ENCODE measurements around the gene GPR137B.

Gene GPR137B

DNA sequence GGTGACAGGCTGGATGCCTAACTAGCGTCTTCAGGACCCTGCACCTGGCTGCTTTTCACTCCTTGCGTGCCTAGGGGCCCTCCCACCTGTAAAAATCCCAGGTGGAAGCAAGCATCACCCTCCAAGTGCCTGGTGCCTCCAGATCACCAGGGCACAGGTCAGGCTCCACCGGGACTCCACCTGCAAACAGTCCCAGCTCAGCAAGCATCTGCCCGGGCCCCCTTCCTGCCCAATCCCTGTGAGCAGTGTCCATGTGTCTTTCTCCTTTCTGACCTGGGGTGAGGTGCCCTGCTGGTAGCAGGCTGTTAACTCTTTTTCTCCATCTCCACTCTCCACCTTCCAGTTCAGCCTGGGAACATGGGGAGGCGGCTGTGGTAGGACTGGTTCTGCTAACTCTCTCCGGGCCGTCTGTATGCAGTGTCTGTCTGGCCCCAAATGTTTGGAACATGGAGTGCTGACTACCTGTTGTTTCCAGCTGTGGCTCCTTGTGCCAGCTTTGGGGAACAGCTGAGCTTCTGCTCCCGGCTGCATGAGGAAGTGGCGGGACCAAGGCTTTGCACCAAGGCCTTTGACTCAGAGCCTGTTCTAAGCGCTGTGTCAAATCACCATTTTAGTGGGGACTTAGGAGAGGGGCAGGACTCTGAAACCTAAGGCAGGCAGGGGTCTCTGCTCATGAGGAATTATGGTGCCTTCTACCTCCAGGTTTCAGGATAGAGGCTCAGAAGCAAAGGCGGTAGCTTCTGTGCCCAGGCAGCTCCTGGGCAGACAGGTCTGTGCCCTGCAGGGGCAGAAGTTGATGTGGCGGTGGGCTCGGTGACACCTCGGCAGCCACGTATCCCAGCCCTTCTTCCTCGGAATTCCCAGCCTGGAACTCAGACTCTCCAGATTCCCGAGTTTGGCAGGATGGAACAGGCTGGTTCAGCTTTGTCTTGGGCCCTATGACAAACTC, 5.5 kb downstream of the GPR137B start:
- no peak for TF ChIP-seq POLR2A (IDR thresholded peaks at IDR 0.05; ENCODE audit: low read depth, low read length)
- TF ChIP-seq POLR2AphosphoS5 (IDR thresholded peaks at IDR 0.05; ENCODE audit: low read depth, low read length): no peak
- no peak for TF ChIP-seq TAF1 (IDR thresholded peaks at IDR 0.05; ENCODE audit: borderline replicate concordance, low read depth, low read length)
- DNase-seq (ENCODE audit: insufficient read length) (no peak), FAIRE-seq (no peak)

DNA sequence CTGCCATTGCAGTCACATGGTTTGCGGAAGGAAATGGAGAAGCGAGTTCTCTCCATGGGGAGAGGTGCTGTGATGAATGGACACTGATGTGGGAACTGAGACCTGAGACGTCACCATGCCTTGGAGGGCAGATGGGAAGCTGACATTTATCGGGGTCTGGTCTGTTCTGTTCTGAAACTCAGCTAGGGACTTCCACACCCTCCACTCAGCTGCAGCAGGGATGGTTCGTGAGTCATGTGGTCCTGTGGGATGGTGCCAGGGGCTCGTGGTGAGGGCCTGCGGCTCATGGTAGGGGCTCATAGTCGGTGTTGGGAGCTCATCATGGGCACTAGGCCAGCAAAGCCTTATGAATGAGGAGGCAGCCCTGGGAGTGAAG, 6.1 kb downstream of the GPR137B start:
- TF ChIP-seq POLR2A (IDR thresholded peaks at IDR 0.05; ENCODE audit: low read depth, low read length) (no peak), TAF1 (IDR thresholded peaks at IDR 0.05; ENCODE audit: borderline replicate concordance, low read depth, low read length) (no peak), POLR2AphosphoS5 (IDR thresholded peaks at IDR 0.05; ENCODE audit: low read depth, low read length) (no peak)
- DNase-seq (ENCODE audit: insufficient read length) (no peak), FAIRE-seq (peak; percentile 9)

DNA sequence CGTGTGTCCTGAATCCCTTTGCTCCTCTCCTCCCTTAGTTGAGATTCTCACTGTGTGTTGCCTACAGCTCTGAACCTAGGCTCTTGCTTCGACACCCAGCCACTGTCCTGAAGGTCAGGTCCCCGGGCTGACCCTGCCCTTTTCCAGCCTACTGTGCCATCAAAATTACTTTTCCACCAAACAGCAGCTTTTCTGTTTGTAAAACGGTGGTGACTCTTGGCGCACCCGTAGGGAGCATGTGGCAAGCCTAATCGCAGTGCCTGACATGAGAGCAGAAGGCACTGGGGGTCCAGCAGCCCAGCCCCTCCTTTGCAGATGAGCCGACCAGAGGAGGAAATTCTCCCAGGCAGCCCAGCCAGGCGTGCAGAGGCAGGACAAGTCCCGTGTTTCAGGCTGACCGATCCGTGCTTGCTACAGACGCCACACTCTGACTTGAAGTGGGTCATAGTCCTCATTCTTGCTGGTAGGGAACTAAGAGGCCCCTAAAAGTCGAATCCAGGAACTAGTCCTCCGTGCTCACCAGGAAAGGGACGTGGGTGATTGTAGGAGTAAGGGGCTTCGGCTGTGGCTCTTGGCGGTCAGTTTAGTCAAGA, 6.8 kb downstream of the GPR137B start:
- no peak for FAIRE-seq
- no peak for TF ChIP-seq POLR2AphosphoS5 (IDR thresholded peaks at IDR 0.05; ENCODE audit: low read depth, low read length)
- TF ChIP-seq POLR2A (IDR thresholded peaks at IDR 0.05; ENCODE audit: low read depth, low read length): no peak
- no peak for TF ChIP-seq TAF1 (IDR thresholded peaks at IDR 0.05; ENCODE audit: borderline replicate concordance, low read depth, low read length)
- no peak for DNase-seq (ENCODE audit: insufficient read length)

DNA sequence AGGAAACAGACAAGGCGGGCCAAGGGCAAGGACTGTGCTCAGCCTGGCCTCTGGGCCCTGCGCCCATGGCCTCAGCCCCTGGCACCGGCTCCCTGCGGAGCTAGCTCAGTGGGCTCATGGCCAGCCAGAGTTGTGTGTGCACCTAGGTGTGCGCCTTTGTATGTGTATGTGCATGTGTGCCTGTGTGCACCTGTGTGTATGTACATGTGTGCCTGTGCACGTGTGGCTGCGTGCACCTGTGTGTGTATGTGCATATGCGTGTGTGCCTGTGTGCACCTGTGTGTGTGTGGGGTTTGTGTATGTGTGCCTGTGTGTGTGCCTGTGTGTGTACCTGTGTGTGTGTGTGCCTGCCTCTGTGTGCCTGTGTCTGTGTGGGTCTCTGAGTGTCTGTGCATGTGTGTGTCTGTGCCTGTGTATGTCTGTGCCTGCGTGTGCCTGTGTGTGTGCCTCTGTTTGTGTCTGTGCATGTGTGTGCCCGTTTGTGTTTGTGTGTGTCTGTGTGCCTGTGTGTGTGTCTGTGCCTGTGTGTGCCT, 7.4 kb downstream of the GPR137B start:
- TF ChIP-seq POLR2A (IDR thresholded peaks at IDR 0.05; ENCODE audit: low read depth, low read length) (no peak), POLR2AphosphoS5 (IDR thresholded peaks at IDR 0.05; ENCODE audit: low read depth, low read length) (no peak), TAF1 (IDR thresholded peaks at IDR 0.05; ENCODE audit: borderline replicate concordance, low read depth, low read length) (no peak)
- FAIRE-seq: peak; percentile 46
- no peak for DNase-seq (ENCODE audit: insufficient read length)

DNA sequence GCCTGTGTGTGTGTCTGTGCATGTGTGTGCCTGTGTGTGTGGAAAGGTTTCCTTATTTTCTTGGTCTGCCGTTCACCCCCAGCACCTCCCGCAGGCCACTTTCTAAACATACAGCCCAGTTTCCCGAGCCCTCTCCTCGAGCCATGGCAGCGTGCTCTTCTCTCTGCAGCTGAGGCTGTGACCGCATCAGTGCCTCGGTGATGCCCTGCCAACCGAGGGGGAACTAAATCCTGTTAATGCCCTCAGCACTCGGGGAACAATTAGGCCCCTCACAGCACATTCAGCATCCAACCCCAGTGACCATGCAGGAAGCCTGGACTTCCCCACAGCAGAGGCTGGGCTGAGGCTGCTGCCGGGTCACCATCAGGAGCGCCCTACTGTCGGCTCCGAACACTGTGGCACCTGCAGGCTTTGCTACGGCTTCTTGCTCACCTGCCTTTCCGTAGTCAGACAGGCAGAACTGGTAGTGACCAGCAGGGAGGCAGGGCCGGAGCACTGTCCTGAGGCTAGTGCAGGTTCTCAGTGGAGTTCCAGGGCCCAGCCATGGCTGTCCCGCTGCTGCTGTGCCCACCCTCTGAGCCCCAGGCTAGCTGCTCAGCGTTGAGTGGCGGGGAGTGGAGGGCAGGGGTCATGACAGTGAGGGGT, 8.1 kb downstream of the GPR137B start:
- FAIRE-seq: peak; percentile 74
- no peak for DNase-seq (ENCODE audit: insufficient read length)
- TF ChIP-seq TAF1 (IDR thresholded peaks at IDR 0.05; ENCODE audit: borderline replicate concordance, low read depth, low read length): no peak
- TF ChIP-seq POLR2A (IDR thresholded peaks at IDR 0.05; ENCODE audit: low read depth, low read length): no peak
- TF ChIP-seq POLR2AphosphoS5 (IDR thresholded peaks at IDR 0.05; ENCODE audit: low read depth, low read length): no peak

DNA sequence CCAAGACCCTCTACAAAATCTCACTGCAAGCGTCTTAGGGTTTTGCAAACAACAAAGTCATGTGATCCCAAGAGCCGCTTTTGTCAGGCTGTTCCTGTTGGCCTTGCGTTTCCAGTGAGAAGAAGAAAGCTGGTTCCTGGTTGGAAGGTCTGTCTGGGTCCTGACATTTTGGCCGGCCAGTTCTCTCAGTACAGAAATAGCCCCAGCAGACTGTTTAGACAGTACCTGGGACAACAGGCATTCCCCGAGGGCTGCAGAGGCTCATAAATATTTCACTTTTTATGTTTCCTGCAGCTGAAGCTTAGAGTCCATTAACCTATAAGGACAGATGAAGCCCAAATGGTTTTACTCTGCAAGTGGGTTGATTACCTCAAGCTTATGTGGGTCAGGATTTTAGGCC, 8.6 kb downstream of the GPR137B start:
- no peak for TF ChIP-seq POLR2AphosphoS5 (IDR thresholded peaks at IDR 0.05; ENCODE audit: low read depth, low read length)
- TF ChIP-seq POLR2A (IDR thresholded peaks at IDR 0.05; ENCODE audit: low read depth, low read length): no peak
- TF ChIP-seq TAF1 (IDR thresholded peaks at IDR 0.05; ENCODE audit: borderline replicate concordance, low read depth, low read length): no peak

DNA sequence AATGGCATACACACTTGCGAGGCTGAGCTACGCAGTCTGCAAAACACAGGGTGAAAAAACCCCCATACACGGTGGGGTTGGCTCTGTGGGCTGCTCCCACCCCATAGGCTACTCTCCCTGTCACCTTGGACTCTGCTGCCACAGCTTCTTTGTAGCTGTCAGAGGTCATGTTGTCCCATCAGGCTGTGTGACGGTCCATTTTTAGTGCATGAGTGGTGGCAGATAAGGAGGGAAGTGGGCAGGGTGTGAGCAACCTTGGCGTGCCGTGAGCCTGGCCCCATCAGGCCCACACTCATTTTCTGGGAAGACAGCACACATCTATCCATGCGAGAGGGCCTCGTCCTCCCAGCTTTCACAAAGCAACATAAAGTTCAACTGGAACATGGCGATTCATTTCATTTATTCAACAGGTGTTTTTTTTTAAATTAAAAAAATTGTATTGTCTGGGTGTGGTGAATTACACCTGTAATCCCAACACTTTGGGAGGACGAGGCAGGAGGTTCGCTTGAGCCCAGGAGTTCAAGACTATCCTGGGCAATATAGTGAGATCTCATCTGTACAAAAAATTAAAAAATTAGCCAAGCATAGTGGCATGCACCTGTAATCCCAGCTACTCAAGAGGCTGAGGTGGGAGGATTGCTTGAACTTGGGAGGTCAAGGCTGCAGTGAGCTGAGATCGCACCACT, 9.5 kb downstream of the GPR137B start:
- no peak for FAIRE-seq
- no peak for TF ChIP-seq POLR2A (IDR thresholded peaks at IDR 0.05; ENCODE audit: low read depth, low read length)
- no peak for TF ChIP-seq TAF1 (IDR thresholded peaks at IDR 0.05; ENCODE audit: borderline replicate concordance, low read depth, low read length)
- no peak for TF ChIP-seq POLR2AphosphoS5 (IDR thresholded peaks at IDR 0.05; ENCODE audit: low read depth, low read length)
- DNase-seq (ENCODE audit: insufficient read length): no peak

More for the DNA sequence above, 8.6 kb downstream of the GPR137B start:
- FAIRE-seq (no peak), DNase-seq (ENCODE audit: insufficient read length) (no peak)

DNA sequence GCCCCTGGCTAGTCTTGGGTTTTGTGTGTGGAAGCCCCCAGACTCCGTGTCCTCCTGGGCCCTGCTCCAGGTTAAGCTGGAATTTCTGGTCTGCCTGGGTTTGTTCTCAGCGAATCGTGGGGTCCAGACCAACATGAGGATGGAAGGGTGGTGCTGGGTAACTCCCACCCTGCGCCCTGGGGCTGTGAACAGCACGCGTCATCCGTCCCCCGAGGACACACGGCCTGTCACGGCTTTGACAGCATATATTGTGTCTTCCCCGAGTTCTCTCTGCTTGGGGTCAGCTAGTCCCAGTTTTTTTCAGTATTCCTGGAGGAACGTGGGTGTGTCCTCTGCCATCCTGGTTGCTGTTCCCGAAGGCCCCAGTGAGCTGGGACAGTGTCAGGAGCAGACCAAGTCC, 11.8 kb downstream of the GPR137B start:
- TF ChIP-seq POLR2AphosphoS5 (IDR thresholded peaks at IDR 0.05; ENCODE audit: low read depth, low read length) (no peak), POLR2A (IDR thresholded peaks at IDR 0.05; ENCODE audit: low read depth, low read length) (no peak), TAF1 (IDR thresholded peaks at IDR 0.05; ENCODE audit: borderline replicate concordance, low read depth, low read length) (no peak)
- FAIRE-seq (no peak), DNase-seq (ENCODE audit: insufficient read length) (no peak)

DNA sequence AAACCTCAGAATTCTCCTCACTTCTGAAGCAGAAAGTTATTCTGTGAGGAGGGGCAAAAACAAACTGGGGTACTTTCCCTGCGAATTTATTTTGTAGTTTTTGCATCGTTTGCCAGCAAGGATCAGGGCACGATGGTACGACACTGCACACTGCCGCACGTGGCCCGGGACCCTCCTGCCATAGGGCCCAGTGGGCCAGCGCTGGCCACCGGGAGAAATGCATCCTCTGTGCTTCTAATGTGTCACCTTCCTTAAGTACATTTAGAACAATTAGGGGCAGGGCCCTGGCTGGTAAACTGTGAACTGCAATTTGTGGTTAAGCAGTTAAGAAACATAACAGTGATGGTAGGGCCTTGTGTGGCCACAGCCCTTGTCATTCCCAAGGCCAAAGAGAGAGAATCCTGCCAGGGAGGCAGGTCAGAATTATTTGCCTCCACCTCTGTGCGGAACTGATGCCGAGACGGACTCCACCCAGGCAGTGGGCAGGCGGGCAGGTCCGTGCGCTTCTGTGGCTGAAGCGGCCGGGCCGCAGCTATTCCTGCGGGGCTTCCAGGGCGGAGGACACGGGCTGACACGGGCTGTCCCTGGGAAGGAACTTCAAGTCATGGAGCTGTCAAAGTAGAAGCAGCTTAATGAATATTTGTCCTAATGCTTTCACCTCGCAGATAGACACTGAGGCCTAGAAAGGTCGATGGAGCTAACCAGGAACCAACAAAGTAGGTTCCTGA, 12.5 kb downstream of the GPR137B start:
- TF ChIP-seq POLR2A (IDR thresholded peaks at IDR 0.05; ENCODE audit: low read depth, low read length) (no peak), TAF1 (IDR thresholded peaks at IDR 0.05; ENCODE audit: borderline replicate concordance, low read depth, low read length) (no peak)
- FAIRE-seq: no peak
- DNase-seq (ENCODE audit: insufficient read length): no peak

DNA sequence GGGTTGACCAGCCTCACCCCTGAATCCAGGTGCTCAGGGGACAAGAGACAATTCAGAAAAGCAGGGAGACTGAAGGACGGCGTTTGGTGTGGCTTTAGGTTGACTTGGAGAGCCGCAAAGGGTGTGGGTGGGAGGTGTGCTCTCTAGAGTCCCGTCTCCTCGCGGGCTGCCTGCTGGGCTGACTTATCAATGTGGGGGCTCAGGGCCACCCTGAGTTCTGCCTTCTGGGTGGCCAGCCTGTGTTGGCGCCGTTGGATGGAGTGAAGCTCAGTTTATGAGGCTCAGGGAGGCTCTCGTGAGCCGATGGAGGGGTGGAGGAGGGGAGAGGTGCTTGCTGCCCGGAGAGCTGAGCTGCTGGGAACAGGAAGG, 13.0 kb downstream of the GPR137B start:
- TF ChIP-seq POLR2A (IDR thresholded peaks at IDR 0.05; ENCODE audit: low read depth, low read length) (no peak), TAF1 (IDR thresholded peaks at IDR 0.05; ENCODE audit: borderline replicate concordance, low read depth, low read length) (no peak), POLR2AphosphoS5 (IDR thresholded peaks at IDR 0.05; ENCODE audit: low read depth, low read length) (no peak)
- FAIRE-seq (no peak), DNase-seq (ENCODE audit: insufficient read length) (no peak)
